Measurements from ENCODE around the gene KCNK18. TPM values are rescaled to one million over a fixed set of nuclear protein-coding genes. Genes with fewer than 3 reads are reported as not detected.

The KCNK18 gene
- total and polyA plus RNA-seq, 4 donors: 4.0 TPM; not detected in 3

- H3K4me3 ChIP-seq (ENCODE audit: low read depth, low read length): no peak overlapping the region
- peaks cover 9% of the 10 kb centered on the region for H3K27me3 ChIP-seq (ENCODE audit: control insufficient read depth, insufficient read depth, low read length)
Observed at GRCh38 chr10:117248750-117249465, 51.6 kb downstream of the KCNK18 start.

DNA sequence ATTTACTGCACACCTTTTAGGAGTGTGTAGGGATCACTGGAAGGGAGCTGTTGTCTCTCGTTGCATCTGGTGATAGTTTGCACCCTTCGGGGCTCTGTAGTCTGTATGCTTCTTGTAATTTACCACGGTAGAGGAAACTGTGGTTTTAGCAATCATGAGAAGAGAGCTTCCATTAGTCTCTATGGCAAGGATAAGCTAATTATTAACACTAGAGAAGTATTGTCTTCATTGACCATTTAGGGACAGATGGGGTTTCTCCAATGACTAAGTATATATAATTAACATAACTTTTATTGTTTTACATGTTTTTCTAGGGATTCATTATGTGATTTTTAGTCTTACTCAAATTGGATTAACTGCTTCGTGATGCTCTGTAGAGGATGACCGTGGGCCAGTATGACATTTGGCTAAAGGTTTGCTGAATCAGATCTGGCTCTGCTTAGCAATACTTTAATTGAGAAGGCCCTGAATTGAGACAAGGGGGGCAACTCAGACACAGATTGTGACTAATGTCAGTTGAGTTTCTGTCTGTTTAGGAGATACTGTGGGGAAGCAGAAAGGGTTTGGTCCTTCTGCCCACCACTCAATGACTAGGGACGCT is 52.3 kb downstream of the KCNK18 start:
- WGBS (ENCODE audit: insufficient coverage): 83% methylated on average over 3 of the region's 6 CpGs
- Histone ChIP-seq H3K9me3 (ENCODE audit: control insufficient read depth, insufficient read depth, low read length) (no peaks in the 10 kb centered on the region), H3K27me3 (ENCODE audit: control insufficient read depth, insufficient read depth, low read length) (peaks cover 9% of the 10 kb centered on the region), H3K27ac (ENCODE audit: low read depth, low read length) (no peak overlapping the region), H3K4me1 (ENCODE audit: control insufficient read depth, insufficient read depth, low read length) (peaks cover 1% of the 10 kb centered on the region), H3K4me3 (ENCODE audit: low read depth, low read length) (no peak overlapping the region), H3K36me3 (ENCODE audit: control insufficient read depth, insufficient read depth, low read length) (no peaks in the 10 kb centered on the region)
- no peak for DNase-seq (ENCODE audit: low read depth in 4 of 6, low spot score in 6 of 6)

More at GRCh38 chr10:117248750-117249465, 51.6 kb downstream of the KCNK18 start:
- Histone ChIP-seq H3K9me3 (ENCODE audit: control insufficient read depth, insufficient read depth, low read length) (no peaks in the 10 kb centered on the region), H3K27ac (ENCODE audit: low read depth, low read length) (no peak overlapping the region), H3K36me3 (ENCODE audit: control insufficient read depth, insufficient read depth, low read length) (no peaks in the 10 kb centered on the region), H3K4me1 (ENCODE audit: control insufficient read depth, insufficient read depth, low read length) (no peaks in the 10 kb centered on the region)
- WGBS (ENCODE audit: insufficient coverage): 57% methylated on average over 1 of the region's 10 CpGs
- DNase-seq (ENCODE audit: low read depth in 4 of 6, low spot score in 6 of 6): no peak

DNA sequence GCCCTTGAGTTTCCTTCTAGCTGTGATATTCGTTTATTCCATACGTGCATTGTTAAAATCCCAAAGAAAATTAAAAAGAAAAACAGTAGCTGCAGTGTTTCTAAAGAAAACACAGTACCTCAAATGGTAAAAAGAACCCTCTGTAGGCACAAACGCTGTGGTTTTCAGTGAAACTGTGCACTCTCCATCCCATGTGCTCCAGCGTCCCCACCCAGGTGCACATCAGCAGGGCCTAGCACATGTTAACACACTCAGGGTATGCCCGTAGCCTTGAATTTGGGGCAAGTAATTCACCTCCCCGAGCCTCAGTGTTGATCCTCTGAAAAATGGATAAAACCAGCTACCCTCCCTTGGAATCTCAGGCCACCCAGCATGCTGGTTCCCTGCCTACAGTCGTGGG is 53.1 kb downstream of the KCNK18 start:
- Histone ChIP-seq H3K36me3 (ENCODE audit: control insufficient read depth, insufficient read depth, low read length) (no peaks in the 10 kb centered on the region), H3K4me1 (ENCODE audit: control insufficient read depth, insufficient read depth, low read length) (peaks cover 5% of the 10 kb centered on the region), H3K27ac (ENCODE audit: low read depth, low read length) (no peak overlapping the region), H3K9me3 (ENCODE audit: control insufficient read depth, insufficient read depth, low read length) (no peaks in the 10 kb centered on the region), H3K4me3 (ENCODE audit: low read depth, low read length) (no peak overlapping the region), H3K27me3 (ENCODE audit: control insufficient read depth, insufficient read depth, low read length) (peaks cover 4% of the 10 kb centered on the region)
- WGBS (ENCODE audit: insufficient coverage): 70% methylated on average over 5 of the region's 7 CpGs
- DNase-seq (ENCODE audit: low read depth in 4 of 6, low spot score in 6 of 6): no peak

DNA sequence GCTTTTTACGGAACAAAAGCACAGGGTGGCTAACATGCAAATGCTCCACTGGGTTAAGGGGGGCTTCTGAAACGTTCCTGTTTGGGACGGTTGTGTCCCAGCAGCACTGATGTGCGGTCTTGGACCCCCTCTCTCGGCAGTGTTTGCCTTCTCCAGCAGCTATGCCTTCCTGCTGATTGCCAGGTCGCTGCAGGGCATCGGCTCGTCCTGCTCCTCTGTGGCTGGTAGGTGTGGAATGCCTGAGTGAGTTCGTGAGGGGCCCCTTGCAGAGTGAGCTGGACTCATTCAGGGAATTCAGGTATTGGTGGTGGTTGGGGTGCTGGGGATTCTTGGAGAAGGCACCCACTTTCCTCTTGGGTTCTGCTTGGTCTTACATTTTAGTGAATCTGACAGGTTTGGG is 56.6 kb downstream of the KCNK18 start:
- Histone ChIP-seq H3K4me3 (ENCODE audit: low read depth, low read length) (no peak overlapping the region), H3K9me3 (ENCODE audit: control insufficient read depth, insufficient read depth, low read length) (no peaks in the 10 kb centered on the region), H3K36me3 (ENCODE audit: control insufficient read depth, insufficient read depth, low read length) (no peaks in the 10 kb centered on the region), H3K27me3 (ENCODE audit: control insufficient read depth, insufficient read depth, low read length) (no peaks in the 10 kb centered on the region), H3K4me1 (ENCODE audit: control insufficient read depth, insufficient read depth, low read length) (peaks cover 5% of the 10 kb centered on the region), H3K27ac (ENCODE audit: low read depth, low read length) (no peak overlapping the region)
- no peak for DNase-seq (ENCODE audit: low read depth in 4 of 6, low spot score in 6 of 6)
- WGBS (ENCODE audit: insufficient coverage): 74% methylated on average over 9 of the region's 9 CpGs

DNA sequence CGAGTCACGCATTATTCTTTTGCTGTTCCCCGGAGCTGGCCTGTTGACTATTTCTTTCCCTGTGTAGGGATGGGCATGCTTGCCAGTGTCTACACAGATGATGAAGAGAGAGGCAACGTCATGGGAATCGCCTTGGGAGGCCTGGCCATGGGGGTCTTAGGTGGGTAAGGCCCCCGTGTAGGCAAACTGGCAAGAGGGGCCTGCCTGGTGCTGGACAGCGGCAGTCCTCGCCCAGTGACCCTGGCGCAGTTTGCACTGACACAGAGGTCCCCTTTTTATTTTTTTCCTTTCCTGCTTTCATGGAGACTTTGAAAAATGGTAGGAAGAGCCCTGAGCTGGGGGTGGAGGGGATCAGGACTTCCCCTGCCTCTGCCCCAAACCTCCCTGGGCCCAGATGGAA is 57.0 kb downstream of the KCNK18 start:
- H3K27me3 ChIP-seq (ENCODE audit: control insufficient read depth, insufficient read depth, low read length): no peaks in the 10 kb centered on the region
- DNase-seq (ENCODE audit: low read depth in 4 of 6, low spot score in 6 of 6): no peak
- no peaks in the 10 kb centered on the region for H3K36me3 ChIP-seq (ENCODE audit: control insufficient read depth, insufficient read depth, low read length)
- WGBS (ENCODE audit: insufficient coverage): 86% methylated on average over 6 of the region's 9 CpGs
- peaks cover 5% of the 10 kb centered on the region for H3K4me1 ChIP-seq (ENCODE audit: control insufficient read depth, insufficient read depth, low read length)
- H3K4me3 ChIP-seq (ENCODE audit: low read depth, low read length): no peak overlapping the region
- no peak overlapping the region for H3K27ac ChIP-seq (ENCODE audit: low read depth, low read length)
- H3K9me3 ChIP-seq (ENCODE audit: control insufficient read depth, insufficient read depth, low read length): no peaks in the 10 kb centered on the region

GRCh38 chr10:117254774-117255735 is 57.8 kb downstream of the KCNK18 start:
- Histone ChIP-seq H3K4me1 (ENCODE audit: control insufficient read depth, insufficient read depth, low read length) (peaks cover 5% of the 10 kb centered on the region), H3K27me3 (ENCODE audit: control insufficient read depth, insufficient read depth, low read length) (no peaks in the 10 kb centered on the region), H3K9me3 (ENCODE audit: control insufficient read depth, insufficient read depth, low read length) (no peaks in the 10 kb centered on the region), H3K36me3 (ENCODE audit: control insufficient read depth, insufficient read depth, low read length) (no peaks in the 10 kb centered on the region), H3K4me3 (ENCODE audit: low read depth, low read length) (no peak overlapping the region), H3K27ac (ENCODE audit: low read depth, low read length) (no peak overlapping the region)
- WGBS (ENCODE audit: insufficient coverage): 73% methylated on average over 15 of the region's 26 CpGs
- DNase-seq (ENCODE audit: low read depth in 4 of 6, low spot score in 6 of 6): no peak

DNA sequence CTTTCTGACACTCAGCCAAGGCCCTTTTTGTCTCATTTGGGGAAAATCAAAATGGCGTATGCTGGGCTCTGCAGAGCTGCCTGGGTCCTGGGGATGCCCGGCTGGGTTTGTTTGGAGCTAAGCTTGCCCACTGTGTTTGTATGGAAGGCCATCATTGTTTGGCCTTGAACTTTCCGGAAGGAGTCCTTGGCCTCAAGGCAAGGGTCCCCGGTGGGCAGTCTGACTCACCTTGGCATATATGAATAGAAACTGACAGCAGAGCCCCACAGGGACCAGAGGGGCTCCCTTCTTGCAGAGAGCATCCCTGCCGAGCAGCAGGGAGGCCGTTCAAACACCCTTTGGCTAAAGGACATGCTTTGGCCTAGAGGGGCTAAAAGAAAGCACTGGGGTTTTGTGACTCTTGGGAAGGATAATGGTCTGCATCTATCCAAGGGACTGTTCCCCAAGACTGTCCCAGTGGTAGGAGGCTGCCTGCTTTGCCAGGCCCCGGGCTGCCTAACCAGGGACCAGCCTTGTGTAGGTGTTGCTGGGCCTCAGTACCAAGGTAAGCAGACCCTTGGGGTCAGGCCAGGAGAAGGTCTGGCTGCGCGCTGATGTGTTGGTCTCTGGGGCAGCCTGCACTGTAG is 58.7 kb downstream of the KCNK18 start:
- DNase-seq (ENCODE audit: low read depth in 4 of 6, low spot score in 6 of 6): no peak
- Histone ChIP-seq H3K27ac (ENCODE audit: low read depth, low read length) (no peak overlapping the region), H3K36me3 (ENCODE audit: control insufficient read depth, insufficient read depth, low read length) (no peaks in the 10 kb centered on the region), H3K4me1 (ENCODE audit: control insufficient read depth, insufficient read depth, low read length) (peaks cover 5% of the 10 kb centered on the region), H3K27me3 (ENCODE audit: control insufficient read depth, insufficient read depth, low read length) (no peaks in the 10 kb centered on the region), H3K4me3 (ENCODE audit: low read depth, low read length) (no peak overlapping the region), H3K9me3 (ENCODE audit: control insufficient read depth, insufficient read depth, low read length) (no peaks in the 10 kb centered on the region)
- 88% methylated on average over 8 of the region's 9 CpGs for WGBS (ENCODE audit: insufficient coverage)

GRCh38 chr10:117256910-117257309 is 59.6 kb downstream of the KCNK18 start:
- DNase-seq (ENCODE audit: low read depth in 4 of 6, low spot score in 6 of 6): no peak
- Histone ChIP-seq H3K4me3 (ENCODE audit: low read depth, low read length) (no peak overlapping the region), H3K27ac (ENCODE audit: low read depth, low read length) (no peak overlapping the region), H3K4me1 (ENCODE audit: control insufficient read depth, insufficient read depth, low read length) (peaks cover 5% of the 10 kb centered on the region), H3K27me3 (ENCODE audit: control insufficient read depth, insufficient read depth, low read length) (no peaks in the 10 kb centered on the region), H3K9me3 (ENCODE audit: control insufficient read depth, insufficient read depth, low read length) (no peaks in the 10 kb centered on the region), H3K36me3 (ENCODE audit: control insufficient read depth, insufficient read depth, low read length) (no peaks in the 10 kb centered on the region)
- WGBS (ENCODE audit: insufficient coverage): 91% methylated on average over 5 of the region's 10 CpGs

DNA sequence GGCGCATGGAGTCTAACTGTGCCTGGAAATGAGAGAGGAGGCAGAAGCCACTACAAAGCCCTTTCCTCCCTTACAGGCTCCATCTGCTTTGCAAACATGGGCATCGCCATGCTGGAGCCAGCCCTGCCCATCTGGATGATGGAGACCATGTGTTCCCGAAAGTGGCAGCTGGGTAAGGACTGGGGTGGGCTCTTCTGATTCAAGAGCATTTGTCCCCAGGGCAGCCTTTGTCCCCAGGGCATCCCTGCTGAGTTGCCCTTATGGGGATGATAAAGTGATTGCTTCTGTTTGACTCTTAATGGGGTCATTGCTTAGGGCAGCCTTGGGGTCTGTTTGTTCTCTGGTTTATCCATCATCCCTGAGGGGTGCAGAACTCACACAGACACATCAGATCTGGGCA is 60.4 kb downstream of the KCNK18 start:
- WGBS (ENCODE audit: insufficient coverage): 0% methylated on average over 1 of the region's 3 CpGs
- Histone ChIP-seq H3K27me3 (ENCODE audit: control insufficient read depth, insufficient read depth, low read length) (no peaks in the 10 kb centered on the region), H3K4me1 (ENCODE audit: control insufficient read depth, insufficient read depth, low read length) (peaks cover 5% of the 10 kb centered on the region), H3K4me3 (ENCODE audit: low read depth, low read length) (no peak overlapping the region), H3K27ac (ENCODE audit: low read depth, low read length) (no peak overlapping the region), H3K36me3 (ENCODE audit: control insufficient read depth, insufficient read depth, low read length) (no peaks in the 10 kb centered on the region), H3K9me3 (ENCODE audit: control insufficient read depth, insufficient read depth, low read length) (no peaks in the 10 kb centered on the region)
- DNase-seq (ENCODE audit: low read depth in 4 of 6, low spot score in 6 of 6): no peak
